Measurements from ENCODE around the gene AIFM3. TPM values are rescaled to one million over a fixed set of nuclear protein-coding genes. Genes with fewer than 3 reads are reported as not detected.

Gene AIFM3
- total and polyA plus RNA-seq, 2 of the 13 experiments (the other 11 are each of a cell fraction or from before 2014, with no cell fraction given) = 9.0 to 15.3 TPM

- TF ChIP-seq ATF7 (IDR thresholded peaks at IDR 0.05) = no peak
- TF ChIP-seq ATF7 (CRISPR knock-in tag; IDR thresholded peaks at IDR 0.05) = no peak
- TF ChIP-seq ZNF10 (CRISPR knock-in tag; IDR thresholded peaks at IDR 0.05; ENCODE audit: borderline replicate concordance, low read depth) = no peak
- peak; percentile 43; the same call in 1 of the 2 replicates for TF ChIP-seq TOPORS (CRISPR knock-in tag; IDR thresholded peaks at IDR 0.05)
- no peak; the same call in 1 of the 2 replicates for TF ChIP-seq ZNF782 (CRISPR knock-in tag; IDR thresholded peaks at IDR 0.05; ENCODE audit: borderline replicate concordance)
- TF ChIP-seq ZBTB34 (CRISPR knock-in tag; IDR thresholded peaks at IDR 0.05) = 0 out of 2 replicates have a peak, but pooled peaks have one; percentile 76
- no peak for TF ChIP-seq CEBPZ (IDR thresholded peaks at IDR 0.05; ENCODE audit: low read length)
- TF ChIP-seq ZNF629 (CRISPR knock-in tag; conservative IDR thresholded peaks at IDR 0.05) = no peak
- no peak for TF ChIP-seq ZNF646 (CRISPR knock-in tag; IDR thresholded peaks at IDR 0.05)
- TF ChIP-seq ZNF879 (CRISPR knock-in tag; IDR thresholded peaks at IDR 0.05) = peak; percentile 12; the same call in 1 of the 2 replicates
- TF ChIP-seq IRF2 (CRISPR knock-in tag; IDR thresholded peaks at IDR 0.05) = peak; percentile 39; the same call in 1 of the 2 replicates
- TF ChIP-seq E2F5 (CRISPR knock-in tag; conservative IDR thresholded peaks at IDR 0.05) = peak; percentile 84
- TF ChIP-seq SUZ12 (IDR thresholded peaks at IDR 0.05; ENCODE audit: low read depth, low read length) = no peak
- TF ChIP-seq ZNF225 (CRISPR knock-in tag; IDR thresholded peaks at IDR 0.05) = no peak; the same call in 1 of the 2 replicates
- TF ChIP-seq TEF (CRISPR knock-in tag; IDR thresholded peaks at IDR 0.05) = no peak
- peak; percentile 90; the same call in 1 of the 2 replicates for TF ChIP-seq ZNF839 (CRISPR knock-in tag; IDR thresholded peaks at IDR 0.05; ENCODE audit: borderline replicate concordance)
These were observed 34.7 kb downstream of the AIFM3 start, which contains the start of gene THAP7 (continued) for GRCh38 chr22:21001601-21002325.
